Measurements from ENCODE around the gene HPS5.

Gene HPS5

GRCh38 chr11:18243783-18244362 lies 78.1 kb downstream of the HPS5 start:
- Histone ChIP-seq H3K4me3 (no peak overlapping the region), H3K27ac (no peak overlapping the region), H3K27me3 (no peaks in the 10 kb centered on the region), H3K4me1 (no peaks in the 10 kb centered on the region), H3K9me3 (no peaks in the 10 kb centered on the region), H3K36me3 (no peaks in the 10 kb centered on the region)
- intact Hi-C loops (cut with DNase I; ENCODE audit: low total_unique reads) = no loop called here
- DNase-seq = peak in 1 of 2 donors; percentile 42
- TF ChIP-seq CTCF (IDR thresholded peaks at IDR 0.05) = peak; percentile 51 to 72

- DNase-seq = no peak
- intact Hi-C loops (cut with DNase I; ENCODE audit: low total_unique reads) = no loop called here
- Histone ChIP-seq H3K9me3 (no peaks in the 10 kb centered on the region), H3K4me3 (no peak overlapping the region), H3K27me3 (no peaks in the 10 kb centered on the region), H3K4me1 (no peaks in the 10 kb centered on the region), H3K36me3 (no peaks in the 10 kb centered on the region), H3K27ac (no peak overlapping the region)
- TF ChIP-seq CTCF (IDR thresholded peaks at IDR 0.05) = no peak
Observed at GRCh38 chr11:18239655-18240054, 82.3 kb downstream of the HPS5 start.

- intact Hi-C loops (cut with DNase I; ENCODE audit: low total_unique reads) = no loop called here
- Histone ChIP-seq H3K4me3 (no peak within 1 kb of the TSS), H3K9me3 (no peaks in the 10 kb centered on the region), H3K36me3 (no peaks in the 10 kb centered on the region), H3K27me3 (no peaks in the 10 kb centered on the region), H3K4me1 (no peaks in the 10 kb centered on the region), H3K27ac (no peak within 1 kb of the TSS)
- no peak for DNase-seq
- no peak for TF ChIP-seq CTCF (IDR thresholded peaks at IDR 0.05)
Observed at GRCh38 chr11:18236664-18237356, 85.1 kb downstream of the HPS5 start, which contains the start of gene SAA4. Gene SAA4 (minus strand): TSS chr11:18236802. CDS start chr11:18235926, 876 bp downstream.

GRCh38 chr11:18235394-18236334 lies 86.3 kb downstream of the HPS5 start:
- Histone ChIP-seq H3K4me3 (no peak overlapping the region), H3K4me1 (no peaks in the 10 kb centered on the region), H3K27me3 (no peaks in the 10 kb centered on the region), H3K36me3 (no peaks in the 10 kb centered on the region), H3K9me3 (no peaks in the 10 kb centered on the region), H3K27ac (no peak overlapping the region)
- no peak for TF ChIP-seq CTCF (IDR thresholded peaks at IDR 0.05)
- intact Hi-C loops (cut with DNase I; ENCODE audit: low total_unique reads) = no loop called here
- DNase-seq = no peak

GRCh38 chr11:18233912-18234311 lies 88.0 kb downstream of the HPS5 start:
- Histone ChIP-seq H3K27ac (no peak overlapping the region), H3K36me3 (no peaks in the 10 kb centered on the region), H3K4me1 (no peaks in the 10 kb centered on the region), H3K9me3 (no peaks in the 10 kb centered on the region), H3K4me3 (no peak overlapping the region), H3K27me3 (no peaks in the 10 kb centered on the region)
- TF ChIP-seq CTCF (IDR thresholded peaks at IDR 0.05) = no peak
- intact Hi-C loops (cut with DNase I; ENCODE audit: low total_unique reads) = no loop called here
- no peak for DNase-seq
